Peyer's patch (tissue), 4 donors: ENCODE data around the gene LEFTY2.

Experiments
- POLR2A ChIP-seq, 2 donors: fragments of 450-650 bp; IDR thresholded peaks; one replicate each; pipeline ENCODE4 v1.5.1; 2017; ENCODE audit warnings: antibody characterized with exemption in 2 of 2, mild to moderate bottlenecking in 2 of 2, moderate library complexity in 2 of 2
- TF ChIP-seq, protein P1 (sequence below), 6 experiments: fragments of 450-650 bp in 4 of 6; fragments of 200-600 bp in 2 of 6; sonication (generic) in 1 of 6; IDR thresholded peaks; one replicate each; pipeline ENCODE4 v1.5.1; 2017 to 2019; ENCODE audit warnings: antibody characterized with exemption in 6 of 6, mild to moderate bottlenecking in 3 of 6, moderate library complexity in 1 of 6

DNA sequence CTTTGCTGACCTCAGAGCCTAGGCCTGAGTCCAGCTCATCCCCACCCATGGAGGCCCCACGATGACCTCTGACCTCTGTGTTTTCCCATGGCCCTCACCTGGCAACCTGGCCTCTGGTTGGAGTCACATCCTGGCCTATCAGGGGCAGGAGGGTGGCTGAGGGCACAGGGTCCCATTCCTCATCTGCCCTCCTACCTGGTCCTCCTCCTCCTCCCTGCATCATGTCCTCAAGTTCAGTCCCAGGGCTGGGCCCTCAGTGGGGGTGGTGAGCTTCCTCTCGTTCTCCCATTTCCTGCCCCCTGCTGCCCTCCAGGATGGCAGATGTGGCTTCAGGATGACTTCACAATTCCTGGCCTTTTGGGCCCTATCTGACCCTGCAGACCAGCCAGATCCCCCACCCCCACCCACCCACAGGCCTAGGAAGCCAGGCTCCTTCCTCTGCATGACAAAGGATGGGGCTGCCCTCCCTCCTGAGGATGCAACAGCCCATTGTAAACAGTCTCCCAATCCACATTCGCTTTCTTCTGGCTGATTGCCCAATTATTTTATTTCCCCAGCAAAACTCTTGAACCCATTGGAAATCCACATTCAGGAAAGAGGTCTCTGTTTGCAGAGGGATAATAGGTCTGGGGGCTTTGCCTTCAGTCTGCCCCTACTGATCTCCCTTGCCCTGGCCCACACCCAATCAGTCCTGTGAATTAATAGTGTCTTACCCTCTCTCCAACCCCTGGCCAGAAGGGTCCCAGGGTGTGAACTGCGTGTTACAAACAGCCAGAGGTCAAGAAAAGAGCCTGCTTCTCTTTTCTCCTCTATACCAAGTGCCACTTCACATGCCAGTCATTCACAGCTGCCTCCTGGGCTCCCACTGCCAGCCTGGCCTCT lies 41.7 kb downstream of the LEFTY2 start:
- TF ChIP-seq, protein P1, sequence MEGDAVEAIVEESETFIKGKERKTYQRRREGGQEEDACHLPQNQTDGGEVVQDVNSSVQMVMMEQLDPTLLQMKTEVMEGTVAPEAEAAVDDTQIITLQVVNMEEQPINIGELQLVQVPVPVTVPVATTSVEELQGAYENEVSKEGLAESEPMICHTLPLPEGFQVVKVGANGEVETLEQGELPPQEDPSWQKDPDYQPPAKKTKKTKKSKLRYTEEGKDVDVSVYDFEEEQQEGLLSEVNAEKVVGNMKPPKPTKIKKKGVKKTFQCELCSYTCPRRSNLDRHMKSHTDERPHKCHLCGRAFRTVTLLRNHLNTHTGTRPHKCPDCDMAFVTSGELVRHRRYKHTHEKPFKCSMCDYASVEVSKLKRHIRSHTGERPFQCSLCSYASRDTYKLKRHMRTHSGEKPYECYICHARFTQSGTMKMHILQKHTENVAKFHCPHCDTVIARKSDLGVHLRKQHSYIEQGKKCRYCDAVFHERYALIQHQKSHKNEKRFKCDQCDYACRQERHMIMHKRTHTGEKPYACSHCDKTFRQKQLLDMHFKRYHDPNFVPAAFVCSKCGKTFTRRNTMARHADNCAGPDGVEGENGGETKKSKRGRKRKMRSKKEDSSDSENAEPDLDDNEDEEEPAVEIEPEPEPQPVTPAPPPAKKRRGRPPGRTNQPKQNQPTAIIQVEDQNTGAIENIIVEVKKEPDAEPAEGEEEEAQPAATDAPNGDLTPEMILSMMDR (IDR thresholded peaks at IDR 0.05), result no peak
- no peak for TF ChIP-seq POLR2A (IDR thresholded peaks at IDR 0.05)
